ENCODE results near the gene SPDYE17. TPM values are rescaled to one million over a fixed set of nuclear protein-coding genes. Genes with fewer than 3 reads are reported as not detected.
"Not testable (repeated sequence)": the region's sequence is repeated elsewhere in the genome, so short reads cannot be mapped to it uniquely, and the experiment has no call there.

SPDYE17 gene, protein sequence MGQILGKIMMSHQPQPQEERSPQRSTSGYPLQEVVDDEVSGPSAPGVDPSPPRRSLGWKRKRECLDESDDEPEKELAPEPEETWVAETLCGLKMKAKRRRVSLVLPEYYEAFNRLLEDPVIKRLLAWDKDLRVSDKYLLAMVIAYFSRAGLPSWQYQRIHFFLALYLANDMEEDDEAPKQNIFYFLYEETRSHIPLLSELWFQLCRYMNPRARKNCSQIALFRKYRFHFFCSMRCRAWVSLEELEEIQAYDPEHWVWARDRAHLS
- polyA plus RNA-seq (2012; rRNA removed): not detected in 2 replicates
- not detected in 2 replicates for polyA plus RNA-seq (2012; cell fraction: cytosol; rRNA removed)
- not detected in 2 replicates for polyA plus RNA-seq (2012; cell fraction: nucleus; rRNA removed)

DNA sequence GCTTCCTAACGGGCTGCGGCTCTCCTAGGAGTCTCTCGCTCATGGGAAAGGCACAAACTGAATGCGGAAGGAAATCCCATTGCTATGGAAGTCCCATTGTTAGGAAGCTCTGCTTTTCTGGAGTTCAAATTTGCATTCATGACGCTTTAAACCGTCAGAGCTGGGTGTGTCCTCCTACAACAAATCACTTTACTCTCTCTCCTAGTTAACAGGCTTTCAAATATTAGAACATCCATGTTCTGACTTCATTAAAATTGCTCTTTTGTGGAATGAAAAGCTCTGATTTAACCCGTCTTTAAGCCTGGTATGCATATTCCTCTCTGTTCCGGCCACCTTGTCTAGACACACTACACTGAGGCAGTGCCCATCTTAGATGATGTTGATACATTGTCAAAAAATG, at the start of gene SPDYE17:
Gene SPDYE17 (minus strand): TSS at position 101 of the 400 bp plus-strand sequence. CDS start 1,791 bp downstream, outside the sequence.
- WGBS (ENCODE audit: low lambda C conversion rate): 98% methylated on average over 8 of the region's 8 CpGs
- H2AFZ ChIP-seq (ENCODE audit: low read depth); POLR2A ChIA-PET; H3K4me2 ChIP-seq; H3K27me3 ChIP-seq (ENCODE audit: insufficient read depth); H3K9me2 ChIP-seq; H3F3A ChIP-seq (replicated peaks; ENCODE audit: insufficient read depth); H3K4me3 ChIP-seq (ENCODE audit: low read depth in 2 of 2, low read length in 1 of 2); DNase-seq; H3K27ac ChIP-seq (ENCODE audit: low read depth in 2 of 2, low read length in 1 of 2); CTCF ChIA-PET; H3K79me2 ChIP-seq (ENCODE audit: insufficient read depth); H3K4me1 ChIP-seq (ENCODE audit: control insufficient read depth in 1 of 2, insufficient read depth in 2 of 2, low read depth in 1 of 2, low read length in 1 of 2); H3K9ac ChIP-seq; H3K9me3 ChIP-seq; H3K36me3 ChIP-seq (replicated peaks in 1 of 2; ENCODE audit: control insufficient read depth in 1 of 2, insufficient read depth in 2 of 2, low read length in 1 of 2); H4K20me1 ChIP-seq (ENCODE audit: insufficient read depth): not testable (repeated sequence)

DNA sequence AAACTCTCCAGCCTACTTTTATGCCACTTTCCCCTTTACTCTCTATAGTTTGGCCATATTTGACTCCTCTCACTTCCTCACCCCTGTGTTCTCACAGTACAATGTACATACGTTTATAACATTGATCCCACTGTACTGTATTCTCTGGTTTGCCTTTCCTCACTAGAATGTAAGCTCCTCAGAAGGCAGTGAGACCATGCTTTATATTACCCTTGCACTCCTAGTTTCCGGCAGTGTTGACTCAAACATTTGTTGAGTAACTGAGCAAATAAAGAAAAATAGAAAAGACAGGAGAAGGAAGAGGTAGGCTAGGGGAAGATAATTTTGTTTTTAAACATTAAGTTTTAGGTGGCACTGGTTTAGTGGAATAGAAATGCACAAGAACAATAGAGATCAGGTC, 48.1 kb upstream of the SPDYE17 start:
- H3K9me2 ChIP-seq; H3K9me3 ChIP-seq; H3K36me3 ChIP-seq (replicated peaks in 1 of 2; ENCODE audit: control insufficient read depth in 1 of 2, insufficient read depth in 2 of 2, low read length in 1 of 2); POLR2A ChIA-PET; DNase-seq; H3K79me2 ChIP-seq (ENCODE audit: insufficient read depth); CTCF ChIA-PET; H3K4me2 ChIP-seq; H2AFZ ChIP-seq (ENCODE audit: low read depth); H3K4me3 ChIP-seq (ENCODE audit: low read depth in 2 of 2, low read length in 1 of 2); H3K9ac ChIP-seq; H3K4me1 ChIP-seq (ENCODE audit: control insufficient read depth in 1 of 2, insufficient read depth in 2 of 2, low read depth in 1 of 2, low read length in 1 of 2); H3F3A ChIP-seq (replicated peaks; ENCODE audit: insufficient read depth); H3K27ac ChIP-seq (ENCODE audit: low read depth in 2 of 2, low read length in 1 of 2); H3K27me3 ChIP-seq (ENCODE audit: insufficient read depth); H4K20me1 ChIP-seq (ENCODE audit: insufficient read depth): not testable (repeated sequence)
- 79% methylated on average over 2 of the region's 2 CpGs for WGBS (ENCODE audit: low lambda C conversion rate)

DNA sequence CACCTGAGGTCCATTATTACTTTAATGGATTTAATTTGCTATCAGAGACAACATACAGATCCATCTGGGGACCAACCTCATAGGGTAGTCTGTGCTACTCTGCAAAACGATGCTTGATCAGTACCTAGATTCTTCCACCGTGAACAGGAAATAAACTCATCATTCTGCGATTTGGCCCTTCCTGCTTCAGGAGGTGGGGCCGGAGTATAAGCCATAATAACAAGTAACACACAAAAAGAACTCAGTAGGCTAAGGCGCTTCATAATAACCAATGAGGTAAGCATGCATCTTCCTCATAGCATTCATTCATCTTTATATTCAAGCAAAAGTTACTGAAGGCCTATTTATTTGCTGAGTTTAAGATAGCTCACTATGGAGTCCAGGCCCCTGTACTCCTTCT, 47.5 kb upstream of the SPDYE17 start:
- H2AFZ ChIP-seq (ENCODE audit: low read depth); H3K4me1 ChIP-seq (ENCODE audit: control insufficient read depth in 1 of 2, insufficient read depth in 2 of 2, low read depth in 1 of 2, low read length in 1 of 2); DNase-seq; H3K79me2 ChIP-seq (ENCODE audit: insufficient read depth); POLR2A ChIA-PET; H3K9ac ChIP-seq; H4K20me1 ChIP-seq (ENCODE audit: insufficient read depth); H3K27me3 ChIP-seq (ENCODE audit: insufficient read depth); H3K27ac ChIP-seq (ENCODE audit: low read depth in 2 of 2, low read length in 1 of 2); H3K36me3 ChIP-seq (replicated peaks in 1 of 2; ENCODE audit: control insufficient read depth in 1 of 2, insufficient read depth in 2 of 2, low read length in 1 of 2); H3K9me2 ChIP-seq; H3K4me2 ChIP-seq; H3K9me3 ChIP-seq; H3K4me3 ChIP-seq (ENCODE audit: low read depth in 2 of 2, low read length in 1 of 2); CTCF ChIA-PET; H3F3A ChIP-seq (replicated peaks; ENCODE audit: insufficient read depth): not testable (repeated sequence)
- WGBS (ENCODE audit: low lambda C conversion rate): 79% methylated on average over 5 of the region's 5 CpGs

DNA sequence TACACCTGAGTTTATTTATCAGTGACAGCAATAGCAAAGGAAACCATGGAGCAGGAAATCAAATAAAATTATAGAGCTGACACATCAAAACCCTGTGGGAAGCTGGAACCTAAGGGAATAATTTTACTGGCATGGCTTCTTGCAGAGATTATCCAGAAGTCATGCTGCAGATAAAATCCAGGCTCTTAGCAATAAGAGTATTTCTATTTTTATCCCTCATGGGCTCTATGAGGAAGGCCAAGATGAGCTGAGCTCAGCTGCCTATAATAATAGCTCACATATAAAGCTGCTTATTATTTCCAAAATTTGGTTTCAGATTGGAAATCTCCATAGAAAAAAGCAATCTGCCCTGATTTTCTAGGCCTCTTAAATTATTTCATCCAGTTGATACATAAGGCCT, 47.0 kb upstream of the SPDYE17 start:
- H3F3A ChIP-seq (replicated peaks; ENCODE audit: insufficient read depth); H3K36me3 ChIP-seq (replicated peaks in 1 of 2; ENCODE audit: control insufficient read depth in 1 of 2, insufficient read depth in 2 of 2, low read length in 1 of 2); H3K4me2 ChIP-seq; H3K9ac ChIP-seq; H3K79me2 ChIP-seq (ENCODE audit: insufficient read depth); H2AFZ ChIP-seq (ENCODE audit: low read depth); H3K9me2 ChIP-seq; POLR2A ChIA-PET; CTCF ChIA-PET; H3K4me1 ChIP-seq (ENCODE audit: control insufficient read depth in 1 of 2, insufficient read depth in 2 of 2, low read depth in 1 of 2, low read length in 1 of 2); H3K27me3 ChIP-seq (ENCODE audit: insufficient read depth); H4K20me1 ChIP-seq (ENCODE audit: insufficient read depth); DNase-seq; H3K4me3 ChIP-seq (ENCODE audit: low read depth in 2 of 2, low read length in 1 of 2); H3K27ac ChIP-seq (ENCODE audit: low read depth in 2 of 2, low read length in 1 of 2); H3K9me3 ChIP-seq: not testable (repeated sequence)

DNA sequence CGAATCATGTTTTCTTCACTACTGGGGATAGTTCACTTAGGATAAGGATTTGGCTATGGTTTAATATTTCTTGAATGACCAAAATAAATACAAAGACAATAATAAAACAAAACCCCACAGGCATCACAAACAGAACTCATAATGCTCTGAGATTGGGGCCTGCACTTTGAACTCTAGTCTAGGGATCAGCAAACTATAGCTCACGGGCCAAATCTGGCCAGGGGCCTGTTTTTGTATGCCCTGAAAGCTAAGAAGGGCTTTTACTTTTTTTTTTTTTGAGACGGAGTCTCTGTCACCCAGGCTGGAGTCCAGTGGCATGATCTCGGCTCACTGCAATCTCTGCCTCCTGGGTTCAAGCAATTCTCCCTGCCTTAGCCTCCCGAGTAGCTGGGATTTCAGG, 44.9 kb upstream of the SPDYE17 start:
- H3K27me3 ChIP-seq (ENCODE audit: insufficient read depth); H2AFZ ChIP-seq (ENCODE audit: low read depth); H3K9me3 ChIP-seq; H3K4me2 ChIP-seq; H3K9me2 ChIP-seq; POLR2A ChIA-PET; H3K27ac ChIP-seq (ENCODE audit: low read depth in 2 of 2, low read length in 1 of 2); H3K4me1 ChIP-seq (ENCODE audit: control insufficient read depth in 1 of 2, insufficient read depth in 2 of 2, low read depth in 1 of 2, low read length in 1 of 2); H3K4me3 ChIP-seq (ENCODE audit: low read depth in 2 of 2, low read length in 1 of 2); H3K9ac ChIP-seq; H3F3A ChIP-seq (replicated peaks; ENCODE audit: insufficient read depth); H3K79me2 ChIP-seq (ENCODE audit: insufficient read depth); CTCF ChIA-PET; H3K36me3 ChIP-seq (replicated peaks in 1 of 2; ENCODE audit: control insufficient read depth in 1 of 2, insufficient read depth in 2 of 2, low read length in 1 of 2); H4K20me1 ChIP-seq (ENCODE audit: insufficient read depth); DNase-seq: not testable (repeated sequence)
- 94% methylated on average over 5 of the region's 5 CpGs for WGBS (ENCODE audit: low lambda C conversion rate)

DNA sequence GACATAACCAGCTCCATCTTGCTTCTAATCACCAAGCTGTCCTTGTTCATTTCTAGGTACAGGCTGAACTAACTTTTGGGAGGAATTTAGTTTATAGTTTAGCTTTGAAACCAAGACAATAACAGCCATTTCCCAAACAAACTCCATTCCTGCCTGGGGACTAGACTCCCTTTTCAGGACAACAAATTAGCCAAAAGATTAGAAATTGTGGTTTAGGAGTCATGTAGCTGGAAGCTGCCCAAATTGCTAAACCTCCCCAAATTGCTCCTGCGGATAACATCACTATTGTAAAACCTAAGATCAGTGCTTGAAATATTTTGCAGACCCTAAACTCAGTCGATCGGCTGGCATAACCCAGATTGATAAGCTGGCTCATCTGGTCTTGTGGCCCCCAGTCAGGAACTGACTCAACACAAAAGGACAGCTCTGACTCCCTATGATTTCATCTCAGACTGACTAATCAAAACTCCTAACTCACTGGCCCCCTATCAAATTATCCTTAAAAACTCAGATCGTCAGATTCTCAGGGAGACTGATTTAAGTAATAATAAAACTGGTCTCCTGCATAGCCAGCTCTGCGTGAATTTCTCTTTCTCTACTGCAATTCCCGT, 42.7 kb upstream of the SPDYE17 start:
- WGBS (ENCODE audit: low lambda C conversion rate): 81% methylated on average over 4 of the region's 6 CpGs
- H3K27ac ChIP-seq (ENCODE audit: low read depth in 2 of 2, low read length in 1 of 2); DNase-seq; H3K9me2 ChIP-seq; H3F3A ChIP-seq (replicated peaks; ENCODE audit: insufficient read depth); H4K20me1 ChIP-seq (ENCODE audit: insufficient read depth); H3K9me3 ChIP-seq; H2AFZ ChIP-seq (ENCODE audit: low read depth); H3K4me1 ChIP-seq (ENCODE audit: control insufficient read depth in 1 of 2, insufficient read depth in 2 of 2, low read depth in 1 of 2, low read length in 1 of 2); POLR2A ChIA-PET; H3K4me2 ChIP-seq; H3K27me3 ChIP-seq (ENCODE audit: insufficient read depth); H3K79me2 ChIP-seq (ENCODE audit: insufficient read depth); H3K36me3 ChIP-seq (replicated peaks in 1 of 2; ENCODE audit: control insufficient read depth in 1 of 2, insufficient read depth in 2 of 2, low read length in 1 of 2); H3K9ac ChIP-seq; H3K4me3 ChIP-seq (ENCODE audit: low read depth in 2 of 2, low read length in 1 of 2); CTCF ChIA-PET: not testable (repeated sequence)
